Stimulated activated CD4-positive, alpha-beta T cell treated with anti-CD3 and anti-CD28 coated beads, Interleukin-12 subunit alpha, Interleukin-12 subunit beta, amount 100 ng/mL, for 48 hours (primary cell): ENCODE measurements around the gene ASB18.

Experiments used
- DNase-seq, 3 donors: peaks; one replicate each; pipeline ENCODE4 v3.0.0-alpha.2; 2020; ENCODE audit warnings: low read depth in 2 of 3, low spot score in 1 of 3

The ASB18 gene

DNA sequence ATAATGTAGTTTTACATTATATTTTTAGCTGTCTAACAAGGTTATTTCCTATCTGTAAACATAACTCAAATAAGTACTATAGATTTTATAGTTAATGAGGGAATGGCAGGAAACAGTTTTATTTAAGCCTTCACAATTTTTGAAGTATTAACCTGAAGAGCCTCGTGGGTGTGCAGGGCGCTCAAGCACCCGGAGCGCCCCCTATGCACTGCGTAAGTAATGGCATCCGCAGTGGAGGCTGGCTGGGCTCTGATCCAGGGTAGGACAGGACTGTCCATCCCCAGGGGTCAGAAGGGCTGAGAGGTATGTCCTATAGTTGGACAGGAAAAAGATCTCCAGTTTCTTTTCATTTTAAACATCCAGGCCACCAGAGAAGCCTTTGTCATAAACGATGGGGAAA lies 87.8 kb downstream of the ASB18 start:
- no peak for DNase-seq

DNA sequence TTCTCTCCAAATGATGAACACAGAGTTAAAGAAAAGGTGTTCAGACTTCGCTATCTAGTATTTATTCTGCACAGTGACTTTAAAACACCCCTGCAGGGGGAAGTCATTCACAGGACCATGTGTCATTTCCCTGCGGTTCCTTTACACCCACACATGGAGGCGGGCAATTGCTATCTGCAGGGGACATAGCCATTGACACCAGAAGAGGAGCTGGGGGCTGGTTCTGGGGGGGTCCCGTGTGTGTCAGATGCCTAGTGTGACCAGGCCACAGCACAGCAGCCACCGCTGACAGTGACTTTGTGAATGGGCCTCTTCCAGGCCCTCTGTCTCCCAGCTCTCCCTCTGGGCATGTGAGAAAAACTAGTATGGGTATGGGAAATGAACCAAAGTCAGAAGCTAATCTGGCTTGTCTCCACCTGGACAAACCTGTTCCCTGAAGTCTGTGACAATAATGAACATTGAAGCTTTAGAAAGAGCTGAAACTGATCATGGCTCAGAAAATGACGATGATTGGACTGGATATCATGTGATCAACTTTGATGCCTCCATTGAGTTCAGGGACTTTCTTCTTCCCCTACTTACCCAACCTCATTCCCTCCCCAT lies 88.6 kb downstream of the ASB18 start:
- DNase-seq: no peak

DNA sequence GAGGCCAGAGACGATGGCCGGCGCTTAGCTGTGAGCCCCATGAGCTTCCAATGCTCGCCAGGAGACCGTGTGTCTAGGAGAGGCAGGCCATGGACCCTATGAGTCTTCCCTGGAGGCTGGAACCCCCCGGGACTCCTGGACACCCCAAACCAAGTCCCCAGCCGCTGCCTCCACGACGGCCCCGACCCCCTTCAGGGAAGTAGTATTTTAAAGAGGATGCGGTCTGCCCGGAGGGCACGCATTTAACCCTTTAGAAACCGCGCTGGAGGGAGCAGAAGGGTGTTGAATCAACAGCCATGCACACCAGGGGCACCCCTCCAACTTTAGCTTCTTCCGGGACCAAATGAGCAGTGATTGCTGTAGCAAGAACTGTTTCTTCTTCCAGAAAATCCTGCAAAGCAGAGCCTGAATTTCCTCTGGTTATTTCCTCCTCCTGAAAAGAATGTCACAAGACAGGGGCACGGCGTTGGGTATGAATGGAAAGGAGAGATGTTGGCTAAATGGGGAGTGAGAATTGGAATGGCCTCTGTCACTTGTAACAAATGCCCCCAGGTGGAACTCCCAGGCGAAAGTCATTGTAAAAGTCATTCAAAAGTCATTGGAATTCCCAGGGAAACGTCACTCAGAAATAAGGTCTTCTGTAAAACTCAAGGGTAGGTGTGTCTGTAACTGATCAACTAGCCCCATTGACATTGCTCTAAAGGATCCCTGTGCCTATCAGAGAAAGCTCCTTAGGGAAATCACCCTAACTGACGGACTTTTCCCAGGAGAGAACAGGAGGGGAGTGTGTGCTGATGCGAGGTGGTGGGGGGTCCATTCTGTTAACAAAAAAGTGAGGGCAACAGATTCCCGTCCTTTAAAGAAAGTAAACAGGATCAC lies 90.2 kb downstream of the ASB18 start:
- no peak for DNase-seq

DNA sequence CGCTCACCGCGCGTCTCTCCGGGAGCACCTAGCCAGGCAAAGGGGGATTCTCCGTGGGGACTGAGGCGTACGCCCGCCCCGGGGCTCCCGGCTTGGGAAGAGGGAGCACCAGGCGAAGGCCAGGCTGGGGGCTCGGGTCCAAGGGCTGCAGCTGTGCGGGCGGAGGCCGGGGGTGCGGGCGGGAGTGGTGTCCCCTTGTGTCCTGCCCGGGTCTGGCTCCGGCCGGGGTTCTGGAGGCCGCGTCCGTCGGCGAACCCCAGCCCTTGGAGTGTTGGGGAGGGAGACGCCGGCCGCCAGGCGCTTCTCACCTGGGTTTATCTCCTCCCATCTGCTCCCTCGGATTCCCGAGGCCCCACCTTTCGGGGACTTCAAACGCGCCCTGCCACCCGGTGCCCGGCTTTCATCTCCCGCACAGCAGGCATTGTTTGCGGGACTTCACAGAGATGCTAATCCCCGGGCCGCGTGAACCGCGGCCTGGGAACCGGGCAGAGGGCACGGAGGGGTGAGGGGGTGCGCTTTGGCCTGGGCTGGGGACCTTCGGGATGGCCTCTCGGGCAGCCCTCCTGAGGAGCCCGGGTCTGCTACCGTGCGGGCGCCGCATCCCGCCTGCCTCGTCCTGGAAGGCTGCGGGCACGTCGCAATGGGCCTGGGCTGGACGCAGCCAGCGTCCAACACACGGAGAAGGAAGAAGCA lies 91.0 kb downstream of the ASB18 start:
- no peak for DNase-seq

DNA sequence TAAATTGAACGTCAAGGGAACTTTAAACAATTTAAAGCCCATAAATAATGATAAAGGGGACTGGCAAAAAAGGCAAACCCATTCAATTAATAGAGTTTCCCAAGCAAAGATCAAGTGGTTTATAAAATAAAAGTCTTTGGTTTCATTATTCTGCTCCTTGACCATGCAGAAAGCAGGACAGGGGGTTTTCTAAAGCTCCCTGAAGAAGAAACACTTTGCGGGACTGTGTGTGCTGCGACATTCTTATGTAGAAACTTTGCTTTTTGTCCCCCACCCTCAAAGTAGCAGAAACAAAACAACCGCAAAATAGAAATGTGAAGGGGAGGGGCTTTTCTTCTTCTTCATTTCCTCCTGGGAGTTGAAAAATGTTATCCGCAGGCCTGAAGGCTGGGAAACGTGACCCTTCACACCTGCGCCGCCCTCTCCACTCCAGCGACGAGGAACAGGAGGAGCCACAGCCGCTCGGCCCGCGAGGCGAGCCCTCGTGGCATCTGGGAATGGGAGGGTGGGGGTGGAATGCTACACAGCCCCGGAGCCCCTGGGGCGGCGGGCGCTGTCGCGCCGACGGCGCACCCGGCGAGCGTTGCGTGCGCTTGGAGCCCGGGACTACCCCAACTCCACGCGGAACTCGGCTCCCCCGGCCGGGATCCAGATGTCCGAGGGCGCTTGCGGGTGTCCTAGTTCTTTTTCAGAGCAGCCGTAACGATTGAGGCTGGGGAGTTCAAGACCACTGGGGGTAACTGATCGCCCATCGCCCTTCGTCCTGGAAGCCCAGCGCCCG lies 91.8 kb downstream of the ASB18 start:
- DNase-seq: no peak

DNA sequence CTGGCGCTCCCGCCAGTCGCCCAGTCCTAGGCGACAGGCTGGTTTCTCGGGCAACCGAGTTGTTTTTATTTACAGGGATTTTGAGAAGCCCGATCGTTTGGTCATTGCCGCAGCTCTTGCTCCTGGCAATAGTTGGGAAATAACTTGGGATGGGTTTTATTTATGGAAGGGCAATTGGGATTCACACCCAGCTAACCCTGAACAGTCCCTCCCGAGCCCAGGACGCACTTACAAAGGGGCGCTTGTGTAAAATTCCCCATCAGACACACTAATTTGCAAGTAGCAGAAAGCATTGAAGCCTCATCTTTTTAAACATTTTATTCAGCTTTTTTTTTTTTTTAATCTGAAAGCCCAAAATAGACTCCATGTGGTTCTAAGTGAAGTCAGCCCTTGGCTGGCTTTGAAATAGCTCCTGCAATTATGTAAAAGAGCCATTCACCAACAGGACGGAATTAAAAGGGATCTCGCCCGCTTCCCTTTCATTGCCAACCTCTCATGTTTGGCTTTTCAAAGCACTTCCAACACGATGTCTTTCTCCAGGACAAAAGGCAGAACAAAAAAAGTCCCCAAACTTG lies 92.4 kb downstream of the ASB18 start:
- no peak for DNase-seq

DNA sequence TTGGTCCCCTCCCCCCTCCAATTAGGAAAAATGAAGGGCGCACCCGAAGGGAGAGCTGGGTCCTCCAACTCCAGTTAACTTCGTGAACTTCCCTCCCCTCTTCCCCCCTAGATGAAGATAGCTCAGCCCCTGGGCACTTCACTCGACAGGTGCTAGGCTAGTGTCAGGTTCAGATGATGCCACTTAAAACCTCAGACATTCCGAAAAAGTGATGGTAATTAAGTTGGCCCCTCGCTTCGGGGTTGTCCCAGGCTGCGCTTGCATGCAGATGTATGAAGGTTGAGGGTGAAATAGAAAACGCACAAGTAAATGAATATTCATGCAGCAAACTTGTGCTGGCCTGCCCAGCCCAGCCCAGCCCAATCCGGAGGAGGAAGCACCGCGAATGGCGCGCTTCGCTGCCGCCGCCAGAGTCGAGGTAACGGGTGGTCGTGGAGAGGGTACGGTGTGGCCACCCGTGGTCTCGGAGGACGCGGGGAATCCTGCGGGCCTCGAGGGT lies 93.0 kb downstream of the ASB18 start:
- DNase-seq: no peak

DNA sequence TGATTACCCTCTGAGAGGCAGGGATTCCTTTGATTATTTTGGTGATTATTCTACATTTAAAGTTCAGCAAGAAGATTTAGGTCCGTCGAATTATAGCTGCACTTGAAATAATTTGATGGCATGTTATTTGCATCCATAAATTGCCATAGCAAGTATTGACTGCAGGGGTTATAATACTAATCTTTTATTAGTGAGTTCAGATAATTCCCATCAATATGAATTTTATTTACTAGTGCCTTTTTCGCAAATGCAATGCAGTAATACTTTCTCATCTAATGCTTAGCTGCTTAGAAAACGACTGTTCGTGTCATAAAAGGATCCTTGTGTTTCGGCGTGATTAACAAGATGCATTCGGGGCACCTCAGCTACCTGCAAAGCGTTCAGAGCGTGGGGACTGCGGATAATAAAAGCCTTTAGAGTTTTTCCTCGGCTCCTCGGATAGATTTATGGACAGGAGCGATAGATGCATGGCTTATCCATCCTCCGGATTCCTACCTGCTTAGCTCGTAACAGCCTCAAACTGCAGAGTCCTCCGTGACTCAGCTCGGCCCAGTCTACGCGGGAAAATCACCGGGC lies 93.5 kb downstream of the ASB18 start:
- no peak for DNase-seq

DNA sequence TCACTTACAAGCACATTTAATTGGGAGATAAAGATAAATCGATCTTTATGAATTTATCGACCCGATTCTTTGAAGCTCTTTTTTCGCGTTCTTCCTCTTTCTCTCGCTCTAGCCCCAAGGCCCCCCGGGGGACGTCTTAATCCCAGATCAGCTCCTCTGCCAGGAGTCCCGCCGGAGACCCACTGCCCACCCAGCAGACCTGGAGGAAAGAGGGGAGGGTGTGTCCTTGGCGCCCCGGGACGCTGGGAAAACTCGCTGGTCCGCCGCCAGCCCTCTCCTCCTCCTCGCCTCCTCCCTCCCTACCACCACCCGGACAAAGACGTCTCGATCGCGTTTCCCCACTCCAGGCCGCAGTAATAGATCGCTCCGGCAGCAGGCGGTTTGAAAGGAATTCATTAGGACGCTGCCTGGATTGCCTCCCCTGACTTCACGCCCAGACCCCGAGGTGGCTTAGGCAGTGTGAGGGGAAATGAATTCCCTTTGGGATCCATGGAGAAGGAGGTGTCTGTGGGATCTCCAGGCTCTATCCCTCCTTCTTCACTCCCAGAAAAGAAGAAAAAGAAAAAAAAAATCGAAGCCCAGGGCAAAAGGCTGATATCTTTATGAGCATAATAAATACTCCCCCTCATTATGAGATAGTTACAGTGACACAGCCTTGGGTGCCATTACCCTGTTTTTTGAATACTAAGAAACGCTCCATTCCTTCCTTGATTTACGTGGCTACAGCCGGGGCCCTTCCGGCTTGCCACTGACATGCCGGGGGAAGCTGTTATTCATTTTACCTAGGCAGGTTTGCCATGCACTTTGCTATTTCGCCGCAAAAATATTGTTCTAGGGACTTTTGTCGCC lies 94.2 kb downstream of the ASB18 start:
- no peak for DNase-seq

DNA sequence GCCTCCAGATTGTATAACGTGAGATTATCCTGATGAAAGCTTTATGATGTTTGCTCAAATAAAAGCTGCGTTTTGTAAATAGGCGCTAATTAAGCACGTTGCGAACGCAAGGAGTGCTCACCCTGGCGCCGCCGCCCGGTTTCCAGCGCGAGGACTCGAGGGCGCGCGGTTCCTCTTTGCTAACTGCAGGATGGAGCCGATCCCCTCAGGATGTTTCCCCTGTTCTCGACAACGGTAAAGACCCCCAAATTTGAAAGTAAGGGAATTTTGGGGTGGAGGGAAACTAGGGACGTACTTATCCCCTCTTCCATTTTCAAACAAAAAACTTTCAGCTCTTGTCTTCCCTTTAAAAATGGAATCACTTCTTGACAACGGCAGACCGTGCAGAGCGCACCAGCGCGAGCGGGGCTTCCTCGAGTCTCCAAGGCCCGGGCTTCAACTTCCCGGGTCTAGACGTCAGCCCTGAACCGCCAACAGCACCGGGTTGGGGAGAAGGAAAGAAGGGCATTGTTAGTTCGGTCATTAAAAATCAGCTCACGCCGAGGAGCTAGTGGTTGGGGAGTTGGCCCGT lies 95.0 kb downstream of the ASB18 start:
- DNase-seq: no peak

DNA sequence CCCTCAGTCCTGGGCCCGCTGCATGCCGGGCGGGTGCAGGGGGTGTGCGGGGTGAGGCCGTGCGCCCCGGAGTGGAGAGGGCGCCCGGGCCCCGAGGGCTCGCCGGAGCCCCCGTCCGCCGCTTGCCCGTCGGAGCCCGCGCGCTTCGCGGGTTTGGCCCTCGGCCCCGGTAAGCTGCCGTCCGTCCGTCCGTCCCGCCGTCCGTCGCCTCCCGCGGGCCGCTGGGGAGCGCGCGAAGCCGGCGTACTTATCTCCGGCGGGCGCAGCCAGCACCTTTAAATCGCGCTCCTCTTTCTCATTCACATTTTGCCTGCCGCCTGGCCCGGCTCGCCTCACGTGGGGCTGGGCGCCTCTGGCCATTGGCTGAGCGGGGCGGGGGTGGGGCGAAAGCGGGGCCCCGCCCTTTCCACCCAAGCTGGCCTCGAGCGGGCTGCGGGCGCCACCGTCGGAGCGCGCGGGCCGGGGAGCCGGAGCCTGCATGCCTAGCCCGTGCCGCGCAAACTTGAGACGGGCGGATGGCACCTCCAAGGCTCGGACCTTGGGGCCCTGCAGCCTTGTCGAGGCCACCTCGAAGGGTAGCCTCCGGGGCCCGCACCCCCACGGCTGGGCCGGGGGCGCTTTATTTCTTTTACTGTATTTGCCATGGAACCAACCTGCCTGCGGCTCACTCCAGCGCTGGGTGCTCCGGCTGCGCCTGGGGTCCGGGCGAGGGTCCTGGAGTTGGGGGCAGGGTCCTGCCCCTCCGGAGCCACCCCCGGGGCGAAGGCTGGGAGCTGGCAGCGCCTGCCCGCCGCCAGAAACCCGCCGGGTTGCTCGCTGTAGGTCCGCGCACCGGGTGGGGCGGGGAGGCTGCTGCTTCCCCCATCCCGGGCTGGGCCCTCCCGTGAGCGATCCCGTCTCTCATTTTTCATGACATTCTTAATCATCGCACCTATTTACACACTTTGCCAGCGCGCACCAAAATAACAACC lies 95.8 kb downstream of the ASB18 start, which contains the start of gene GBX2:
TSS of gene GBX2 (minus strand) at position 277 of the 971 bp plus-strand sequence. CDS start 415 bp downstream, outside the sequence.
- DNase-seq: no peak

DNA sequence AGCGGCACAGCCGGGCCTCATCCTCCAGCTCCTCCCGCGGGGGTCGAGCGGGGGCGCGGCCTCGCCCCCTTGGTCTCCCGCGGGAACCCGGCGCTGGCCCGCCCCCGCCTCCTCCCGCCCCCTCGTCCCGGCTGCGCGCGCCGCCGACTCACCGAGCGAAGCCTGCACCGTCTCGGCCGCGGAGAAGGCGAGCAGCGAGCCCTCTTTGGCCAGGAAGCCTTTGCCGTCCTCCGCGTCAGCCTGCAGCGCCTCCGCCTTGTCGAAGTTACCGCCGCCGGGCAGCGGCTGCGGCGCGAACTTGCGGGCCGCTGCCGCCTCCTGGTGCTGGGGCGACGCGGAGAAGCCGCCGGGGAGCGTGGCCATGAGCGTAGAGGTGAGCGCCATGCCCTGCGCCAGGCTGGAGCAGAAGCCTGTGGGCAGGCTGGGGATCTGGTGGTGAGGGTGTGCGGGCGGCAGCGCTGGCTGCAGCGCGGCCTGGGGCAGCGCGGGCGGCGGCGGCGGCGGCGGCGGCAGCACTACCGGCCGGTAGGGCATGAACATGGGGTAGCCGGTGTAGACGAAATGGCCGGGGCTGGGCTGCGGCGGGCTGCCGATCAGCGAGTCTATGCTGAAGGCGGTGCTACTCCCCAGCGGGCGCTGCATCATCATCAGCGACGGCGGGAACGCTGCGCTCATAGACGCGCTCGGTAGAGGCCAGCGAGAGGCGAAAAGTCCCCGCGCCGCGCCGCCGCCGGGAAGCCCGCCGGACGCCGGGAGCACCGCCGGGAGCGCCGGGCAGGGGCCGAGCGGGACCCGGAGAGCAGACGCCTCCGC lies 96.7 kb downstream of the ASB18 start:
- no peak for DNase-seq

DNA sequence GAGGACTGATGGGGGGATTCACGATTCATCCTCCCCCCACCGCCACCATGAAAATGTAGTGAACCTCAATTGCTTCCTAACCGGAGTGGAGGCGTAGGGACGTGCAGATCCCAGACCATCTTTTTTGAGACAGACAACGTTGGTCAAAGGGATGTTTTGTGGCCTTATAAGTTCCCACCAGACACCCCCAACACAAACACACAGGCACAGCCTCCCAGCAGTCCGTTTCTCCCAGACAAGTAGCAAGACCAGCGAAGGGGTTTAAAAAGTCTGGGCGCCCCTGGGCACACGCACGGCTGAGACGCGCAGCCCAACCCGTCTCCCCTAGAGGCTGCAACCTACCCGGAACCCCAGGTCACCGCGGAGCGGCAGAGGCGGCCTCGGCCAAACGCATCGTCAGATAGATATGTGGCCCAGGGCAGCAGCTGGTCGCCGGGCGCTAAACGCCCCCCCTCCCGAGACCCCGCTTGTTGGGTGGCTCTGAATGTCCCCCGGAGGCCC lies 97.4 kb downstream of the ASB18 start:
- no peak for DNase-seq

DNA sequence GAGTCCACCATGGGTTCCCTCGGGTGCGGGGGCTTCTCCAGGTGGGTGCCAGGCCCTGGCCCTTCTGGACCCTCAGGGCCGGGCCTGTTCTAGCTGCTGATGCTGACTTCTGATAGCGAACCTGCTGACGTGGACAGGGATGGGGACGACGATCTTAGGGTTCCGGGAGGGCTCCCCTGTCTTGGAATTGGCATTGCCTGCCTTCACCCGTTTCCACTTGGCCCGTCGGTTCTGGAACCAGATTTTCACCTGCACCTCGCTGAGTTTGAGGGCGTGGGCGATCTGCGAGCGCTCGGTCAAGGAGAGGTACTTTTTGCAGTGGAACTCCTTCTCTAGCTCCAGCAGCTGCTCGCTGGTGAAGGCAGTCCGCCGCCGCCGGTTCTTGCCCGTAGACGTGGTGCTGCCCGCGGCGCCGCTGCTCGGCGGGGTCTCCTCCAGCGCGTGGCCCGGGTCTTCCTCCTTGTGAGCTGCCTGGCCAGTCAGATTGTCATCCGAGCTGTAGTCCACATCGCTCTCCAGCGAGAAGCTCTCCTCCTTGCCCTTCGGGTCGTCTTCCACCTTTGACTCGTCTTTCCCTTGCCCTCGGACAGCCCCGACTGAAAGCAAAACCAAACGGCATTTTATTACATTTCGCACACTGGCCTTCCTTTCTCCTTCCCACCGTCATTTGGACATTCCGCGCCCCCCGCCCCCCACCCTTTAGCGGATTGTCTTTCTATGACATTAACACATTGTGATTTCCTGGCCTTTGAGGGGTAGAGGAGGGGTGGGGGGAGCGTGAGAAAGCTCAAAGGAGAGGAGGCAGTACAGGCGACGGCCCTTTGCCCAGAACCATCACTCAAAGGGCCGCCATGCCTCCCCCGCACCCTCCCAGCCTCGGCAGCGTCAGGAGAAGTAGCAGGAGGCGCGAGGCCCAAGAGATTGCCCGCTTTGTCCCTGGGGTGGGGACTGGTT lies 98.1 kb downstream of the ASB18 start:
- DNase-seq: no peak

DNA sequence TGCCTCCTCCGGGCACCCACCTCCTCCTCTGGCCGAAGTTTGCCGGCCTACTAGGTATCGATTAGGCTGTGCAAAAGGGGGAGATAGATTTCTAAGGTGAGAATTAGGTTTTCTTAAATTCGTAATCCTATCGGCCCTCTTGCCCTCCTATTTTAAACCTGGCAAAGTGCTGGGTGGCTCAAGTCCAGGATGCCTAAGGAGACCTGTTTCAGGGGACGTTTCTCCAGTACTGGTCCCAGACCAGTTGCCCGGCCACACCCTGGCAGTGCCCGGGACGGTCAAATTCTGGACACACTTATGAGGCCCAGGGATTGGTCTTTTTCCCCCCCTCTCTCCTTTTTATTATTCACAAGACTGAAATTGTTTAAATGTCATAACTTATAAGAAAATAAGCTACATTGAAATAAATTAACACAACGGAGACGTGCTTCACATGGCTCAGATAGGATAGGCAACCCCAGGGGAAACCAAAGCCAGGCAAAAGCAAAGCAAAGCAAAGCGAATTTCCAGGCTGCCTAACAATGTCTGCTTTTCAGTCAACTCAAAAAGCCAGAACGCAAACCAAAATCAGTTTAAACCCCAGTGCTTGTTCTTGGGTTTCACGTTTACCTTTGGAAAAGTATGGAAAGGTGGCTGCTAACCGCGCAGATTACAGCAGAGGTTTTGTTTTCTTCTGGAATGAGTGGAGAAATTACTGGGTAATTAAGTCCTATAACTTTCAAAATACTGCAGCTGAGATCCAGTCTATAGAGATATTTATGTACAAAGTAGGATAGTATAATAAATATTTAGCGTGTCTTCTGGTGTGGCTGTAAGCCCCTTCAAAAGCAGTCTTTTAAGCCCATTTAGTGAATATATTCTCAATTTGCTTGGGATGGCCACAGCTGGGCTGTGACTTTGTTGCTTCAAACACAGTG lies 99.0 kb downstream of the ASB18 start:
- DNase-seq: no peak
